Stimulated activated CD4-positive, alpha-beta T cell treated with anti-CD3 and anti-CD28 coated beads, TNF-alpha, amount 100 ng/mL, for 24 hours (primary cell): Measurements from ENCODE around the gene SCGN.

Experiments used
- DNase-seq, 3 experiments: peaks; one replicate each; pipeline ENCODE4 v3.0.0-alpha.2; 2020; ENCODE audit warnings: low read depth in 3 of 3

The SCGN gene

DNA sequence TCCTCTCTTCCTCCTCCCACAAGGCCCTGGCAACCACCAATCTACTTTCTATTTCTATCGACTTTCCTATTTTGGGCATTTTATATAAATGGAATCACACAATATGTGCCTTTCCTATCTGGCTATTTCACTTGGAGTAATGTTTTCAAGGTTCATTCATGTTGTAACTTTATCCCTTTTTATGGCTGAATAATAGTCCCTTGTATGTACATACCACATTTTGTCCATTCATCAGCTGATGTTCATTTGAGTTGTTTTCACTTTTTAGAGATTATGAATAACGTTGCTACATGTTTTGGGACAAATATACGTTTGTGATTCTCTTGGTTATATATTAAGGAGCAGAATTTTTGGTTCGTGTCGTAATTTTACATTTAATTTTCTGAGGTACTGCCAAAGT lies 33.9 kb downstream of the SCGN start:
- no peak for DNase-seq

- DNase-seq: no peak
These were observed 34.8 kb downstream of the SCGN start for GRCh38 chr6:25686856-25687255.

DNA sequence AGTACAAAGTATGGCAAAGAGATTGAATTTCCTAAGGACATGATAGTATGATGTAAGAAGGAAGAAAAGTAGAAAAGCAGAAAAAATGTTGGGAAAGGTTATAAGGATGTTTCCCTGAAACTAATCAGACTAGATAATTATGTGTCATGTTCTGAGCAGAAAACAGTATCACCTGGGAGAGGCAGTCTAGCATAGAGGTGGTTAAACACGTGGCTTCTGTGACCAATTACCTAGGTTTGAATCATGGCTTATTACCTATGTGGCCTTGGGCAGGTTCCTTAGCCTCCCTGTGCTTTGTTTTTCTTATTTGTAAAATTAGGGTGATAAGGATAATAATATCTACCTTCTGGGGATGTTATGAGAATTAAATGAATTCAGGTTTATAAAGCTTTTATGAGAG lies 38.0 kb downstream of the SCGN start:
- no peak for DNase-seq

GRCh38 chr6:25691894-25692293 lies 39.9 kb downstream of the SCGN start:
- DNase-seq: no peak

DNA sequence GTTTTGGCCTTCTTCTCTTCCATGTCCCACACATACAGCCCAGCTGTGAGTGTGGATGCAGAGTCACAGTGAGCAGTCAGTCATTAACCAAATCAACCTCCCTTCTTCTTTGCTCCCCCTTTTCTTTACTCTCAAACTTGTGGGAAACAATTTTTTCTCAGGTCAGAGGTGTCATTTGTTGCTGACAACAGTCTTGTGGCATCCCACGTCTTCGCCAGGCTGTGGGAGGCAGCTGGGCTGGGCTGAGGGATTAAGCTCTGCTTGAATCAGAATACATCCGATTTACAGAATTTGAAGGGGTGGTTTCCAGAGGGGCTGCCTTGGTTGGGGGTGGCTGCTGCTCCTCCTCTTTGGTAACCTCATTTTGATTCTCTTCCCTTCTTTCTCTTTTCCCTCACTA lies 40.5 kb downstream of the SCGN start:
- DNase-seq: no peak

- no peak for DNase-seq
These were observed 42.4 kb downstream of the SCGN start for GRCh38 chr6:25694366-25694765.

GRCh38 chr6:25695671-25696070 lies 43.7 kb downstream of the SCGN start:
- no peak for DNase-seq

DNA sequence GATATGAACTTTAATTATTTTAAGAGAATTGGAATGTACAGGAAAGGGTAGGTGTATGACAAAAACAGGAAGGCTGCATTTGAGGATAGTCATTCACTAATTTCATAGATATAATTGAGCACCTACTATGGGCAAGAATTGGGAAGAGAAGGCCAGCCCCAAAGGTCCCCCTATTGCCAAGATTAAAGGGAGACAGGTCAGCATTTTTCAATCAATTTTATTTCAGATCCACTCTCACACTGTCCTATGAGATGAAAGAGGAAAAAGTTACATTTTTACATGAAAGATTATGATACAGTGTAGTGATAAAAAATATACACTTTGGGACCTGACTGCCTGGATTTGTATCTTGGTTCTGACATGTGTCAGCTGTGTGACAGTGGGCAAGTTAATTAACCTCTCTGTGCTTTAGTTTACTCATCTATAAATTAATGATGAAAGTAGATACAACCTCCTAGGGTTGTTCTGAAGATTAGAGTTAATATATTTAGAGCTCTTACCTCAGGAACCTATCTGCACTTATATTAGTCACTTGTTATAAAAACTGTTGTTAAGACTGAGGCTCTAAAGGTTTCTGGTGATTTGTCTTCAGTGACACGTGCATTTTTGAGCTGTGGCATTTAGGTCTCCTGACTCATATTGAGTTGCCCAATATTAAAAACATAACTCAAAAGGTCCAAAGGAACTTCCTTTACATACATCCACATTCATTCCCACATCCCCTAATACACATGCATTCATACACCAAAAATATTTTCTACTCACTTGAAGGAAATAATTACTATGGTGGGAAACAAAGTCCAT lies 45.7 kb downstream of the SCGN start:
- DNase-seq: no peak

GRCh38 chr6:25698631-25699030 lies 46.6 kb downstream of the SCGN start:
- DNase-seq: no peak

GRCh38 chr6:25699649-25700048 lies 47.6 kb downstream of the SCGN start:
- no peak for DNase-seq

DNA sequence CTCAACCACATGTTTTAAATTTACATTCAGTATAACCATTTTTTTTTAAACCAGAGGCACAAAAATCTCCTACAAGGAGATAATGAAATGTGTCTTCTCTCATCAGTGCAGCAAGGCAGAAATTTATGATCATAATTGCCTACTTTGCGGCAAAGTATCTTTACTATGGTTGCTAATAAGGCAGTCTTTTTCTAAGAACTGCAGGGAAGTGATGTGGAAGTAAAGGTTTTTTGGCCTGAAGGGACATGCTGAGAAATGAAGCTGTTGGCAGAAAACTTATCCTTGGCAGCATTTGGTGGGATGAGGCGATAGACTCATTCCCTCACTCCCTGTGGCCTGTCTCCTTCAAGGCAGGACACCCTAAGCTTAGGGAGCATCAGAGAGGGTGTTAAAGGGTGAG lies 48.7 kb downstream of the SCGN start:
- no peak for DNase-seq

- no peak for DNase-seq
These were observed 49.8 kb downstream of the SCGN start for GRCh38 chr6:25701807-25702206.

GRCh38 chr6:25703005-25703404 lies 51.0 kb downstream of the SCGN start:
- DNase-seq: no peak

DNA sequence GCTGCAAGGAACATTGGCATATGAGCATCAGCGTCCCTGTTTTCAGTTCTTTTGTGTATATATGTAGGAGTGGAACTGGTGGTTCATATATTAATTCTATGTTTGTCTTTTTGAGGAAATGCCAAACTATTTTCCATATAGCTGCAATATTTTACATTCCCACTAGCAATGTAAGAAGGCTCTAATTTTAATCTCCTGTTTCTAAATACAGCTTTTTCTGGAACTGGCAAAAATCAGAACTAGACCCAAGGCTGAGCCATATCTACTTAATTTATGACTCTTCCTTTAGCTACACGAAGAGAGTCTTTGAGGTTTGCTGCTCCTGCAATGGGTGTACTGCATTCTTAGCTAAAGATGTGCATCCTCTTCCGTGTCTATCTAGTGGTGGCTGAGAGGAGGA lies 52.0 kb downstream of the SCGN start:
- DNase-seq: no peak

DNA sequence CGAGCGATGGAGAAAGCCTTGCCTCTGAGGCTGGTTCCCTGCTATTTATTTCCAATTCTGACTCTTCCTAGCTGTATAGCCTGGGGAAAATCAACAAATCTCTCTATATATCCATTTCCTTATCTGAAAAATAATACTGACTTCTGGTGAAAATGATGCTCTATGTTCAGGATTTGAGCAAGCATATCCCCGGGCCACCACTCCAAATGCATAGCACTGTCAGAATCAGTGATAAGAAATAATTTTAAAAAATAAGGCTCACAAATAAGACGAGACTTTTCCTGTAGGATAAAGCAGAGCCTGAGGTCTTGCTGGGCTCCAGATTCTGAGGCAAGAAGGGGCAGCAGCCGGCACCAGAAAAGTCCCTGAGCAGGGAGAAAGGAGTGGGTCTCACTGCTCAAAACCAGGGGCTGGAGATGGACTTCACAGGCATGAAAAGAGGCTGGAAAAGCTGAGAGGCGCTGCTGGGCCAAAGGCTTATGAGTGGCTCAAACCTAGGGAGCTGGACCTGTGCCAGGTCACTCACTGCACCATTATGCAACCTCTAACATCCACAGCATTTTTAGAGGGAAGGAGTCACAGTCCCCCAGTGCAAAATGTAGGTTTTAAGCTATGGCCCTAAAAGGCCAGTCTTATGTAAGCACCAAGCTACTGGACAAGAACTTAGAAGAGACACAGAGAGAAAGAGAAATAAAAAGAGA lies 54.4 kb downstream of the SCGN start:
- DNase-seq: no peak

DNA sequence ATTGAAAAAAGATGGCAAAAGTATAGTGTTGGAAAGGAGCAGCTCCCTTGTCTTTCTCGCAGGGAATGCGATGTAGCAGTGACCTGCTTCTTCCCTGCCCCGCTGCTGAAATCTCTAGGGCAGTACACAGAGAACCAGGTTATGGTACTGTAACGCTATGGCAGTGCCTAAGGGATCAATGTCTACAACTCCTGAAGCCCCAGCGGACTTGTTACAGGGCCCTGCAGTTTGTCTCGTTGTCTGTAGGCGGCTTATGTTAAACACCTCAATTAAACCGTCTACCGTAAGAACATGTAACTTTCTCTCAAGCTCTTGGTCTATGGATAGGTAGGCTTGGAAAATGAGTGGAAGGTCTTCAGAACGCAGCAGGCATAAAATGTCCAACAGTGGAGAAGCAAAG lies 57.7 kb downstream of the SCGN start:
- no peak for DNase-seq

GRCh38 chr6:25710287-25710686 lies 58.3 kb downstream of the SCGN start:
- DNase-seq: no peak

DNA sequence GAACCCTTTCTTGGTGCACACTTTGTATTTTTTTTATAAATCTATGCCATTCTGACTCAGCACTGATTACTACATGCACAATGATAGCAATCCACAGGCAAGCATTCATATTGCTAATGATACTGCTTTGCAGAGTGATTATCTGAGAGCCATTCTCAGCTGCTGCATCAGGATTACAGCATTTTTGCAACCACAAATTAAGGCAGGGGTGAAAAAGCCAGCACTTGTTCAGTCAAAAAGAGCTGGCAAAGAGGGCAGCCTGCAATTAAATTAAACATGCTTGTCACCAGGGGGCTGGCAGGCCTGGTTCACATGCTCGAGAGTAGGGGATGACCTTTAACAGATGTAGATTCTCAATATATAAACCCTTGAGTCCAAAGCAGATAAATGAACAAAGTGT lies 61.8 kb downstream of the SCGN start:
- no peak for DNase-seq

DNA sequence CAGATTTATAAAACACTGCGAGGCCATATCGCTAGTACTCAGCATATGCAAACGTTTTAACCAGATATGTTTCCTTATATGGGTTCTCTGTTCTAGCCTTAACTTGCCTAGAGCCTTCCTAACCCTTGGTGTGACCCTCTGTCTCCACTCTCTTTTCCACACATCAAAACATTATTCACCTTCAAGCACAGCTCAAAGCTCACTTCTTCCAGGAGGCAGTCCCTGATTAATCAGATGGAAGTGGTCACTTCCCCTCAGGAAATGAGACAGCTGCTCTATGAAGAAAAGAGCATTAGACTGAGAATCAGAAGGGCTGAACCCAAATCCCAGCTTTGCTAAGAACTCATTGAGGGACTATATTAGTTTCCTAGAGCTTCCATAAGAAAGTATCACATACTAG lies 62.8 kb downstream of the SCGN start:
- no peak for DNase-seq

DNA sequence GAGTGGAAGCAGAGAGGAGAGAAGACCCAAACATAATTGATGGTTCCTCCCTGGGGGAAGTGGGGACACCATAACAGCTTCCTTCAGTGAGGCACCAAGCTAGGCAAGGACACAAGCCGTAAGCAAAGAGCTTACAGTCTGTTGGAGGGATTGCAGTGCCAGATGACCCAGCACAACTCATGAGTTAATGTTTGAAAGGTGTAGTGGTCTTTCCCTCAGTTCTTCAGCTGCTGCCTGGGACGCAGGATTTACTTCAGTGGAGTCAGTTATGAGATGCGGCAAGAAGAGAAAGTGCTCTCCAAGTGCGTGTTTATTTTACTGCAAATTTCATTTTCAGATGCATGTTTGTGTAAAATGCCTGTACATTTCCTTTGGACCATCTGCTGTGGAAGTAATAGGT lies 63.8 kb downstream of the SCGN start:
- no peak for DNase-seq

DNA sequence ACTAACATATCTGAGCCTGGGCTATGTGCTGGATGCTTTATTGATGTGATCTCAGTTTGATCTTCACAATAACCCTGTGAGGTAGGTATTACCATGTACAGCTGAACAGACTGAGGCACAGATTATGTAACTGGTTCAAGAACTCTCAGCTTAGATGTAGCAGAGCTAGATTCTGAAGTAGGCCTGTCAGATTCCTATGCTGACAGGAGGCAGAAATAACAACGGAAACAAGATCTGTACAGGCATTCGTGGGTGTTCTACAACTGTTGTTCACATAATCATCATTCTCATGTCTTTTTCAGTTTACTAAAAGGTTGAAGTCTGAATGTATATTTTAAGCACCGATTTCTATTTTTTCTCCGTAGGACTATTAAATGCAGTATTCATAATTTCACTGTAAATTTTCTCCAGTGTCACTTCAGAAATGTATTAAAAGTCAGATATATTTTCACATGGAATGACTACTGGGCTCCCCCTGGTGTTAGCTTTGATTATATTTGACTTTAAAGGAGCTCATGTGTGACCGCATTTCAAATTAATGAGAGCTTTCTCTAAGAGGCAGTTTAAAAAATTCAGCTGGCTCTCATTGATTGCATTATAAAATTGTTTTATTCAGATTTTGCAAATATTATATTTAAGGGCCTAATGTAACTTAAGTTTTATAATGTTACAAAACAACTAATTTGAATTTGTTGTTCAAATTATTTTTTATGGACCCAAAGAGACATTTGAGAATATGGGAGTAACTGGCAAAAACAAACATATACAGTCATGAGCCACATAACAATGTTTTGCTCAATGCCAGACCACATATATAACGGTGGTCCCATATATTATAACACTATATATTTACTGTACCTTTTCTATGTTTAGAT lies 66.1 kb downstream of the SCGN start:
- no peak for DNase-seq

DNA sequence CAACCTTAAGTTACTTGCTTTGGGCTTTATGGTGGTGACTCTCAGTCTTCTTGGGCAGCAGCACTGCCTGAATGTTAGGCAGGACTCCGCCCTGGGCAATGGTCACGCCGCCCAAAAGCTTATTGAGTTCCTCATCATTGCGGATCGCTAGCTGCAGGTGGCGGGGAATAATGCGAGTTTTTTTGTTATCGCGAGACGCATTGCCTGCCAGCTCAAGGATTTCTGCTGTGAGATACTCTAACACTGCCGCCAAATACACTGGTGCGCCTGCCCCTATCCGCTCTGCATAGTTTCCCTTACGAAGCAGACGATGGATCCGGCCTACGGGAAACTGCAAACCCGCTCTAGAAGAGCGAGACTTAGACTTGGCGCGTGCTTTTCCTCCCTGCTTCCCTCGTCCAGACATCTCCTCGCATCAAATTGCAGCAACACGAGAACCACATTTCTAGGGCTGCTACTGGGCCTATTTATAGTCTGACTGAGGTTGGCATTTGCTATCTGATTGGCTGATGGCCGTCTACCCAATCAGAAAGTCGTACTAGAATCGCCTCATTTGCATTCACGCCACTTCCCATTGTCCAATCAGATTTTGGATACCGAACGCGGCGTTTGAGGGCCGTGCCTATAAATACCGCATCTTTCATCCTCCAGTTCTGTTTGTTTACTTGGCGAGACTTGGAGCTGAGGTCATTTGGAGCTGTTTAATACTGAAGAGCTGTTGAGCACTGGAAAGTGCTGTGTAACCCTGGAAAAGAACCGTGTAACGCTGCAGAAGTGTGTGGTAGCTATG lies 74.3 kb downstream of the SCGN start:
- DNase-seq: no peak
